ENCODE results near the gene RFX3. TPM values are rescaled to one million over a fixed set of nuclear protein-coding genes. Genes with fewer than 3 reads are reported as not detected.

The RFX3 gene
- total and polyA plus RNA-seq, 2 donors (not counting 1 experiment from before 2014, with no cell fraction given) = 2.8 to 3.1 TPM

GRCh38 chr9:3548648-3549047 lies 22.8 kb upstream of the RFX3 start:
- Histone ChIP-seq H3K4me2 (ENCODE audit: extremely low read depth, insufficient read depth, low read length) (no peak overlapping the region), H3K27ac (ENCODE audit: insufficient read depth, low read length) (no peak overlapping the region), H3K9ac (ENCODE audit: insufficient read depth, low read length) (no peak overlapping the region), H3K79me2 (ENCODE audit: control insufficient read depth, insufficient read depth, low read length) (no peaks in the 10 kb centered on the region), H3K4me3 (replicated peaks in 1 of 4; ENCODE audit: control extremely low read depth in 1 of 4, insufficient read depth in 1 of 4, low read depth in 3 of 4, low read length in 4 of 4) (no peak overlapping the region), H4K20me1 (ENCODE audit: control insufficient read depth, extremely low read depth, insufficient read depth, low read length) (no peaks in the 10 kb centered on the region), H3K4me1 (ENCODE audit: control insufficient read depth, extremely low read depth, insufficient read depth, low read length) (no peaks in the 10 kb centered on the region), H3K36me3 (ENCODE audit: control insufficient read depth, insufficient read depth, low read length) (no peaks in the 10 kb centered on the region), H3K9me3 (ENCODE audit: control insufficient read depth, insufficient read depth, low read depth, low read length) (no peaks in the 10 kb centered on the region), H3K27me3 (ENCODE audit: control insufficient read depth, insufficient read depth, low read length) (no peaks in the 10 kb centered on the region), H2AFZ (ENCODE audit: low read length) (no peak overlapping the region)
- TF ChIP-seq EZH2 (IDR thresholded peaks at IDR 0.05; ENCODE audit: low read length, missing control alignments) = no peak
- TF ChIP-seq CTCF (conservative IDR thresholded peaks at IDR 0.05 in 1 of 2, IDR thresholded peaks at IDR 0.05 in 1 of 2; ENCODE audit: low read depth in 1 of 2, low read length in 2 of 2) = no peak
- no peak for DNase-seq (ENCODE audit: low read depth in 2 of 2)

DNA sequence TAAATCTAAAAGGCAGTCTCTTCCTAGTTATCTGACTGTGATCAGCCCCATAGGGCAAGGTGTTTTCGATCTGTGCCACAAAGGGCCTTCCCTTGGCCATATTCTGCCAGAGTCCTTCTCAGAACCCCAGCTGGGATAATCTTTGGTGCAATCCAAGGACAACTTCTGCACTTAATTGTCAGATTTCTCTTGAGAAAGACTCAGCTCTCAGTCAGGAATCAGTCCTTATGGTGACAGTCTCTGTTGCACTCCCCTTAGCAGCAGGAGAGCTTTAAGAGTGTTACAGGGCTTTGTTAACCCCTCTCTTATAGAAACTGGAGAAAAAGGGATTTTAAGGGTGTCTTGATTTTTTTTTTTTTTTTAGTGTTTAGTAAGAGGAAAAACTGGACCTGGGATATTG lies 15.4 kb upstream of the RFX3 start:
- Histone ChIP-seq H3K4me3 (replicated peaks in 1 of 4; ENCODE audit: control extremely low read depth in 1 of 4, insufficient read depth in 1 of 4, low read depth in 3 of 4, low read length in 4 of 4) (no peak overlapping the region), H3K9me3 (ENCODE audit: control insufficient read depth, insufficient read depth, low read depth, low read length) (no peaks in the 10 kb centered on the region), H3K4me1 (ENCODE audit: control insufficient read depth, extremely low read depth, insufficient read depth, low read length) (no peaks in the 10 kb centered on the region), H3K9ac (ENCODE audit: insufficient read depth, low read length) (no peak overlapping the region), H4K20me1 (ENCODE audit: control insufficient read depth, extremely low read depth, insufficient read depth, low read length) (no peaks in the 10 kb centered on the region), H3K79me2 (ENCODE audit: control insufficient read depth, insufficient read depth, low read length) (no peaks in the 10 kb centered on the region), H3K4me2 (ENCODE audit: extremely low read depth, insufficient read depth, low read length) (no peak overlapping the region), H2AFZ (ENCODE audit: low read length) (no peak overlapping the region), H3K36me3 (ENCODE audit: control insufficient read depth, insufficient read depth, low read length) (no peaks in the 10 kb centered on the region), H3K27me3 (ENCODE audit: control insufficient read depth, insufficient read depth, low read length) (no peaks in the 10 kb centered on the region), H3K27ac (ENCODE audit: insufficient read depth, low read length) (no peak overlapping the region)
- DNase-seq (ENCODE audit: low read depth in 2 of 2) = no peak
- TF ChIP-seq EZH2 (IDR thresholded peaks at IDR 0.05; ENCODE audit: low read length, missing control alignments) (no peak), CTCF (conservative IDR thresholded peaks at IDR 0.05 in 1 of 2, IDR thresholded peaks at IDR 0.05 in 1 of 2; ENCODE audit: low read depth in 1 of 2, low read length in 2 of 2) (no peak)

DNA sequence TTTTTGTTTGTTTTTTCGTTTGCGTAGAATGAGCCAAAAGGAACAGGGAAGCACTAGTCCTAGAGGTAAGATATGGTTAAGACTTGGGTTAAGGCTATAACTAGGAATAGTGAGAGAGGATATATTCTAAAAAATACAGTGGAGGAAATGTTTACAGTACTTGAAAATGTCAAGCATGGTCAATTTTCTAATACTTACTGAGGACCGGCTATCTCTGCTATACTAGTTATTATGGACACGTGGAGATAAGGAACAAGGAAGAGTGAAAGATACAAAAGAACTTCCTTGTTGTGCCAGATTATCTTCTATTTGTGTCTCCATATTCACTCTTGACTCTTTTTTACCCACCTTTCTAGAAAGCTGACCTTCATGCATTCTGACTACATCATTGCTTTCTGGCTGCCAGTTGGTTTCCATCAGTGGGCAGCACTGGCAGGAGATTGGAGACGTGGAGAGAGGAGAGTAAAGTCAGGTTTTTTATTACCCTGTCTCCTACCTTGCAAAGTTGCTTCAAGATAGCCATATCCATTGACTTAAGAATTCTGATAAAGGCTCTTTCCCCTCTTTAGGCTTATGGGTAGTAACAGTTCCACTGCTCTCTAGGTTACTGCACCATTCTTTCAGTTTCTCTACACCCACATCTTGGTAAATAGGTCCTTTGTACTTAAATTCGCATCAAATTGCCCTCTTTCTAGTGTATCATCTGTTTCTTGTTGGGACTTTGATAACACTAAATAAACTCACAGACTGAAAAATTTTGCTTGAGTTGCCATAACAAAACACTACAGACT lies 9.0 kb upstream of the RFX3 start:
- Histone ChIP-seq H3K4me1 (ENCODE audit: control insufficient read depth, extremely low read depth, insufficient read depth, low read length) (no peaks in the 10 kb centered on the region), H3K4me3 (replicated peaks in 1 of 4; ENCODE audit: control extremely low read depth in 1 of 4, insufficient read depth in 1 of 4, low read depth in 3 of 4, low read length in 4 of 4) (no peak overlapping the region), H3K27me3 (ENCODE audit: control insufficient read depth, insufficient read depth, low read length) (no peaks in the 10 kb centered on the region)

More for the DNA sequence above, 9.0 kb upstream of the RFX3 start:
- no peaks in the 10 kb centered on the region for H3K9me3 ChIP-seq (ENCODE audit: control insufficient read depth, insufficient read depth, low read depth, low read length)
- H3K27ac ChIP-seq (ENCODE audit: insufficient read depth, low read length) = no peak overlapping the region
- H3K79me2 ChIP-seq (ENCODE audit: control insufficient read depth, insufficient read depth, low read length) = no peaks in the 10 kb centered on the region
- H2AFZ ChIP-seq (ENCODE audit: low read length) = no peak overlapping the region
- H3K36me3 ChIP-seq (ENCODE audit: control insufficient read depth, insufficient read depth, low read length) = no peaks in the 10 kb centered on the region
- no peak overlapping the region for H3K4me2 ChIP-seq (ENCODE audit: extremely low read depth, insufficient read depth, low read length)
- no peak overlapping the region for H3K9ac ChIP-seq (ENCODE audit: insufficient read depth, low read length)
- DNase-seq (ENCODE audit: low read depth in 2 of 2) = no peak
- TF ChIP-seq CTCF (conservative IDR thresholded peaks at IDR 0.05 in 1 of 2, IDR thresholded peaks at IDR 0.05 in 1 of 2; ENCODE audit: low read depth in 1 of 2, low read length in 2 of 2) = no peak
- TF ChIP-seq EZH2 (IDR thresholded peaks at IDR 0.05; ENCODE audit: low read length, missing control alignments) = no peak
- H4K20me1 ChIP-seq (ENCODE audit: control insufficient read depth, extremely low read depth, insufficient read depth, low read length) = no peaks in the 10 kb centered on the region
